Tibial artery (tissue), 4 donors: Measurements from ENCODE around the gene CRELD1.
A peak's percentile ranks its signal among the peaks of the same experiment; 100 is the strongest.

Source experiments
- DNase-seq, 2 donors: peaks; one replicate each; pipeline ENCODE4 v3.0.0-alpha.2; 2019
- H3K27ac ChIP-seq, 2 donors: fragments of 200-600 bp; sonication (generic) in 1 of 2; 1 replicate in 1 of 2; 2 replicates in 1 of 2; pipeline ENCODE4 v1.5.1; 2018 to 2019; ENCODE audit warnings: mild to moderate bottlenecking in 1 of 2
- H3K27me3 ChIP-seq, 2 donors: fragments of 200-600 bp; sonication (generic) in 1 of 2; one replicate each; pipeline versions ENCODE4 v1.5.1 to v1.6.0; 2016 to 2019
- H3K36me3 ChIP-seq, 3 donors: fragments of 200-600 bp; sonication (generic) in 2 of 3; one replicate each; pipeline ENCODE4 v1.5.1; 2016 to 2019; ENCODE audit warnings: mild to moderate bottlenecking in 2 of 3
- H3K4me1 ChIP-seq, 4 donors: fragments of 200-600 bp; sonication (generic) in 2 of 4; 1 replicate in 3 of 4; 2 replicates in 1 of 4; pipeline ENCODE4 v1.5.1; 2016 to 2019
- H3K4me3 ChIP-seq, 2 donors: fragments of 200-600 bp; sonication (generic) in 1 of 2; 1 replicate in 1 of 2; 2 replicates in 1 of 2; pipeline ENCODE4 v1.5.1; 2018 to 2019; ENCODE audit warnings: mild to moderate bottlenecking in 2 of 2
- H3K9me3 ChIP-seq, 3 donors: fragments of 200-600 bp; sonication (generic) in 1 of 3; one replicate each; pipeline ENCODE4 v1.5.1; 2016 to 2019
- CTCF ChIP-seq, 2 experiments: fragments of 200-600 bp in 1 of 2; fragments of 450-650 bp in 1 of 2; IDR thresholded peaks; one replicate each; pipeline ENCODE4 v1.5.1; 2017 to 2019; ENCODE audit warnings: antibody characterized with exemption in 2 of 2, mild to moderate bottlenecking in 1 of 2, moderate library complexity in 1 of 2
- intact Hi-C: fragments of 100-400 bp; cut with DNase I; formaldehyde crosslinking; loops from one replicate; pipeline ENCODE4 v1.15.0; 2023; ENCODE audit warnings: low total_unique reads

CRELD1 gene

DNA sequence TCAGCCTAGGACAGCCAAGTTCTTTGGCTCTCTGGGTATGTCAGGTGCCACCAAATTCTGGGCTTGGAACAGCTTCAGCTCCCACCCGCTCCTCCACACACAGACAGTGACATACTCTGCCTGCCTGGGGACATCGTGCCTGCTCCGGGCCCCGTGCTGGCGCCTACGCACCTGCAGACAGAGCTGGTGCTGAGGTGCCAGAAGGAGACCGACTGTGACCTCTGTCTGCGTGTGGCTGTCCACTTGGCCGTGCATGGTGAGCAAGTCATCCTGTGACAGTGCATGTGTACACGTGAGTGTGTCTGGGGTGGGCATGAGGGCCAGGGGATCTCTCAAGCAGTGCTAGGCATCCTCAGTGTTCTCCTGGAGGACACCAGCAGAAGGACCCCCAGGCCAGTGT is 15.8 kb upstream of the CRELD1 start:
- Histone ChIP-seq H3K4me1 (peaks cover 5 to 57% (median 40%) of the 10 kb centered on the region in 4 donors), H3K27ac (peak overlapping the region; percentile 92 to 95), H3K4me3 (peak overlapping the region; percentile 55 to 73), H3K36me3 (peaks cover 0 to 24% (median 13%) of the 10 kb centered on the region in 3 donors), H3K27me3 (no peaks in the 10 kb centered on the region), H3K9me3 (no peaks in the 10 kb centered on the region)
- no peak for DNase-seq
- intact Hi-C loops = loop anchor here (5.0 kb wide), 2 partner anchors 56 to 76 kb away; partner anchors contain the start of gene RPUSD3
- no peak for TF ChIP-seq CTCF (IDR thresholded peaks at IDR 0.05)

DNA sequence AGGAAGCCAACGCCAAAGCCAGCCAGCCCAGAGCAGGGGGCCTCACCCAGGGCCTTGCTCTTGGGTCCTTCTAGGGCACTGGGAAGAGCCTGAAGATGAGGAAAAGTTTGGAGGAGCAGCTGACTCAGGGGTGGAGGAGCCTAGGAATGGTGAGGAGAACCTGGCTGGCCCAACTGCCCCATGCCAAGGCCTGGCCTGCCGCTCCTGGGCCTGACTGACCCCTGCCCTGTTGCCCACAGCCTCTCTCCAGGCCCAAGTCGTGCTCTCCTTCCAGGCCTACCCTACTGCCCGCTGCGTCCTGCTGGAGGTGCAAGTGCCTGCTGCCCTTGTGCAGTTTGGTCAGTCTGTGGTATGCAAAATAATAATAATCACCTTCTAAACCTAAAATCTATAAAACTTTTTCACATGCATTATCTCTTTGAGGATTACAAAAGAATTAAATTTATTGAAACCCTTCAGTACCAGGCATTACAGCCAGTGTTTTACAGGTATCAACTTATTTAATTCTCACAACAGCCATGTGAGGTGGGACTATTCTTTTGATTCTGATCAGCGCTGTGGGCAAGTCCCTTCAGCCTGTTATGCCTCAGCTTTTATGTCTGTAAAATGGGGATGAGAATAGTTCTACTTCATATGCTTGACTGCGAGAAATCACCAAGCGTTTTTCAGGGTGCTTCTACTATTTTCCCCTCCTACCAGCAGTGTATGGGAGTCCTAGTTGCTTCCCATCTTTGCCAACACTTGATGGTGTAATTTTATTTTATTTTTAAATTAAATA is 15.2 kb upstream of the CRELD1 start:
- Histone ChIP-seq H3K4me1 (peaks cover 5 to 51% (median 40%) of the 10 kb centered on the region in 4 donors), H3K9me3 (no peaks in the 10 kb centered on the region), H3K4me3 (no peak overlapping the region)

DNA sequence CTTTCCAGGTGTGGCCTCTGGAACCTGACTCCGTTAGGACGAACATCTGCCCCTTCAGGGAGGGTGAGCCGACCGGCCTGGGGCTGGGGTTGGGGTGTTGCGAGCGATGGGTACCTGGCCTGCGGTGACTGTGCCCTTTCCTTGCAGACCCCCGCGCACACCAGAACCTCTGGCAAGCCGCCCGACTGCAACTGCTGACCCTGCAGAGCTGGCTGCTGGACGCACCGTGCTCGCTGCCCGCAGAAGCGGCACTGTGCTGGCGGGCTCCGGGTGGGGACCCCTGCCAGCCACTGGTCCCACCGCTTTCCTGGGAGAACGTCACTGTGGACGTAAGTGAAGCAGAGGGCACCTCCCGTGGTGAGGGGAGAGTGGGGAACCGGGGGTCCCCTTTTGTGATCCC is 5.5 kb upstream of the CRELD1 start:
- no peaks in the 10 kb centered on the region for H3K27me3 ChIP-seq

More for the DNA sequence above, 15.2 kb upstream of the CRELD1 start:
- no peak for TF ChIP-seq CTCF (IDR thresholded peaks at IDR 0.05)
- no peak for DNase-seq
- Histone ChIP-seq H3K27ac (peak overlapping the region; percentile 92 to 95), H3K27me3 (no peaks in the 10 kb centered on the region), H3K36me3 (peaks cover 0 to 30% (median 14%) of the 10 kb centered on the region in 3 donors)
- intact Hi-C loops = loop anchor here (5.0 kb wide), 2 partner anchors 56 to 76 kb away; partner anchors contain the start of gene RPUSD3

GRCh38 chr3:9930804-9931418 is 2.7 kb upstream of the CRELD1 start:
- intact Hi-C loops = loop anchor here (5.0 kb wide), 1 partner anchor 199 kb away; the partner anchor contains the start of gene BRPF1
- TF ChIP-seq CTCF (IDR thresholded peaks at IDR 0.05) = no peak
- peaks cover 4 to 25% (median 18%) of the 10 kb centered on the region in 4 donors for H3K4me1 ChIP-seq
- no peak overlapping the region for H3K27ac ChIP-seq
- DNase-seq = no peak
- H3K4me3 ChIP-seq = no peak overlapping the region
- no peaks in the 10 kb centered on the region for H3K9me3 ChIP-seq
- peaks cover 6 to 48% (median 29%) of the 10 kb centered on the region in 3 donors for H3K36me3 ChIP-seq
- H3K27me3 ChIP-seq = no peaks in the 10 kb centered on the region

More for the DNA sequence above, 5.5 kb upstream of the CRELD1 start:
- no peak for TF ChIP-seq CTCF (IDR thresholded peaks at IDR 0.05)
- Histone ChIP-seq H3K9me3 (no peaks in the 10 kb centered on the region), H3K4me1 (peaks cover 0 to 8% (median 2%) of the 10 kb centered on the region in 4 donors), H3K36me3 (peaks cover 19 to 71% (median 44%) of the 10 kb centered on the region in 3 donors), H3K4me3 (no peak overlapping the region), H3K27ac (no peak overlapping the region)
- intact Hi-C loops = no loop called here
- no peak for DNase-seq

- Histone ChIP-seq H3K9me3 (no peaks in the 10 kb centered on the region), H3K27ac (peak overlapping the region; percentile 90 to 91), H3K4me1 (peaks cover 4 to 27% (median 22%) of the 10 kb centered on the region in 4 donors), H3K36me3 (peaks cover 8 to 48% (median 39%) of the 10 kb centered on the region in 3 donors), H3K4me3 (peak overlapping the region; percentile 57 to 88), H3K27me3 (no peaks in the 10 kb centered on the region)
- no peak for TF ChIP-seq CTCF (IDR thresholded peaks at IDR 0.05)
- no peak for DNase-seq
- intact Hi-C loops = loop anchor here (5.0 kb wide), 1 partner anchor 200 kb away; the partner anchor contains the start of gene BRPF1
Observed at GRCh38 chr3:9932535-9932842, 1.1 kb upstream of the CRELD1 start.
